GM18519 (cell line): Measurements from ENCODE around the gene DNAJC7.

ENCODE experiments used
- ATAC-seq: cut with Tn5 transposase; IDR thresholded peaks from one replicate; pipeline ENCODE4 v1.9.1; 2021; ENCODE audit warnings: mild to moderate bottlenecking, moderate library complexity; ENCODE audit not compliant: unreplicated experiment, low FRiP score

Gene DNAJC7

GRCh38 chr17:41977991-41978390 lies 39.2 kb downstream of the DNAJC7 start:
- no peak for ATAC-seq

DNA sequence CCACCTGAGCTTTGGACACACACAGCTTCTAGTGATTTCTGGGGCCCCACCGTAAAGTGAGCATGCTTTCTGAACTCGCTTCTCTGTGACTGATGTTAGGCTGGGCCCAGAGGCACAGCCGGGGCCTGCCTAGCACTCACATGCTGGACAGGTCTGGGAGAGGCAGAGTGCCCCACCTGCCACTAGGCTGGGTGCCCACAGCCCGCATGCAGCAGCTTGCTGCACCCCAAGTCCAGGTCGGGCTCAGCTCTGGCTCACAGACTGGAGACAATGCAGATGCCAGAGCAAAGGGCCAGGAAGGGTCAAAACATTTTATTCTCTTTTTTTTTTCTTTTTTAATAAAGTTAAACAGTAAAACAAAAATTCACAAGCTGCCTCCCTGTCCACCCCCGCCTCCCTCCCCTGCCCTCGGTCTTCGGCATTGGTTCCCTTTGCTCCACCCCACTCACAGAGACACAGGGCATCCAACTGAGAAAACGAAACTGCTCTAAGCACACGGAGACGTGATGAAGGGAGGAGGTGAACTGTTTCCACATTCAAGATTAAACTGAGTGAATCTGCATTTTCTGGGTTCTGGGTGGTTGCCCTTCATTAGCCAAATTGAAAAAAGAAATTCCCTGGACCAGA lies 41.0 kb downstream of the DNAJC7 start:
- no peak for ATAC-seq

DNA sequence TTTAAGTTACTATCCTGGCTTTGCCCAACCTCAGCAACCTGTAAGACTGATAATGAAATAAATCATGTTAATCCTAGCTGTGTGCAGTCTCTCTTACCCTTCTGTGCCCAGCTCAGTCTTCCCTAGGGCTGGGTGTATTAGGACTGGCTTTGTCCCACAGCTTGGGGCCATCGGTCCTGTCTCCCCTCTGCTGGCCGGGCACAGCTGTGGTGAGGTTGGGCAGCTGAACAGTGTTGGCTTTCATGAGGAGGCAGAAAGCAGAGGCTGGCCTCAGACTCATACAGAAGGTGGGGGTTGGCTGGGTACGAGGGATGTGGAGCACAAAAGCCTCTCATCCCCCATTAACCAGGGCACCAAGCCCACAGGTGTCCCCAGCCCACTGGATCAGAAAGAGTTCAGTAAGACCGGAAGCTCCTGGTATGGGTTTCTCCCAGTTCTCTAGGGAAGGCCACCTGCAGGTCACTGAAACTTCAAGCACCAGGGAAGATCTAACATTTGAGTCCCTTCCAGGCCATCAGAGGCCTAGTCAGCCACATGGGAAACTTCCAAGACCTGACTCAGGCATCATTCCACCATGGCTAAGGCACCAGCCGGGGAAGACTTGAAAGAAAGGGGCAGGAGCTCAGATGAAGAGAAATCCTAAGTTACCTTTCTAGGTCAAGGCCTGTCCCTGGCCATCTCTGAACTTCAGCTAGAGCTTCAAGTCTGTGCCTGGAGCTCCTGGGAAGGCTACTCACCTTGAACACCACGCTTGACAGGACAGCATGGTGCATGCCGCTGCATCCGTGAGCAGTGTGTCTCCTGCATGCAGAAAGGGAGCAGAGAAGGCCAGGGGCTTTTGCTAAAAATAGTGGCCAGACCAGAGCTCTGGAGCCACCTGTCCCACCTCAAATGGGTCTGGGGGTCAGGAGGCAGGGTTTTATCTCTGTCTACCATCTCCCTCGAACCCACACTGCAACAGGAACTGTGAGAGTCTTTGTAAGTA lies 41.8 kb downstream of the DNAJC7 start:
- no peak for ATAC-seq

- no peak for ATAC-seq
These were observed 42.6 kb downstream of the DNAJC7 start for GRCh38 chr17:41974658-41975057.

DNA sequence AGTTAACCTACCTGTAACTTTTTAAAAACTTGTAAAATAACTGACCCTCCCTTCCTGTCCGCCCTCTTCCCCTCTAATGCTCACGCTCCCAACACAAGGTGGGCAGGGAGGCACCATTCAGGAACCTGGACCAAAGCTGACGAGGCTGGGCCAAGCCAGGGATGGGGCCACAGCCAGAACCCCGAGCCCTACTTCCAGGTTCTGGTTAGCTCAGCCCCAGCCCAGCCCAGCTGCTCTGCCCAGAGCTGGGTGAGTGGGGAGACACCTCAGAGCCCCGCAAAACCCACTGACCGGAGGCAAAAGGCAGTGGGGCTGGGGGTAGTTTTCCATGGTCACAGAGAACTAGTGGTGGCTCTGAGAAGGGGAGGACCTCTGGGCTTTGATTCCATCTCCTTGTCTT lies 43.2 kb downstream of the DNAJC7 start:
- ATAC-seq: no peak

DNA sequence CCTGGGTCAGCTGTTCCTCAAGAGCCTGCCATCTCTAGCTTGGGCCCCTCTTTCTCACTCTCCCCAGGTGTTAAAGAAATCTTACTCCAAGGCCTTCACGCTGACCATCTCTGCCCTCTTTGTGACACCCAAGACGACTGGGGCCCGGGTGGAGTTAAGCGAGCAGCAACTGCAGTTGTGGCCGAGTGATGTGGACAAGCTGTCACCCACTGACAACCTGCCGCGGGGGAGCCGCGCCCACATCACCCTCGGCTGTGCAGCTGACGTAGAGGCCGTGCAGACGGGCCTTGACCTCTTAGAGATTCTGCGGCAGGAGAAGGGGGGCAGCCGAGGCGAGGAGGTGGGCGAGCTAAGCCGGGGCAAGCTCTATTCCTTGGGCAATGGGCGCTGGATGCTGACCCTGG lies 43.8 kb downstream of the DNAJC7 start:
- ATAC-seq: no peak

DNA sequence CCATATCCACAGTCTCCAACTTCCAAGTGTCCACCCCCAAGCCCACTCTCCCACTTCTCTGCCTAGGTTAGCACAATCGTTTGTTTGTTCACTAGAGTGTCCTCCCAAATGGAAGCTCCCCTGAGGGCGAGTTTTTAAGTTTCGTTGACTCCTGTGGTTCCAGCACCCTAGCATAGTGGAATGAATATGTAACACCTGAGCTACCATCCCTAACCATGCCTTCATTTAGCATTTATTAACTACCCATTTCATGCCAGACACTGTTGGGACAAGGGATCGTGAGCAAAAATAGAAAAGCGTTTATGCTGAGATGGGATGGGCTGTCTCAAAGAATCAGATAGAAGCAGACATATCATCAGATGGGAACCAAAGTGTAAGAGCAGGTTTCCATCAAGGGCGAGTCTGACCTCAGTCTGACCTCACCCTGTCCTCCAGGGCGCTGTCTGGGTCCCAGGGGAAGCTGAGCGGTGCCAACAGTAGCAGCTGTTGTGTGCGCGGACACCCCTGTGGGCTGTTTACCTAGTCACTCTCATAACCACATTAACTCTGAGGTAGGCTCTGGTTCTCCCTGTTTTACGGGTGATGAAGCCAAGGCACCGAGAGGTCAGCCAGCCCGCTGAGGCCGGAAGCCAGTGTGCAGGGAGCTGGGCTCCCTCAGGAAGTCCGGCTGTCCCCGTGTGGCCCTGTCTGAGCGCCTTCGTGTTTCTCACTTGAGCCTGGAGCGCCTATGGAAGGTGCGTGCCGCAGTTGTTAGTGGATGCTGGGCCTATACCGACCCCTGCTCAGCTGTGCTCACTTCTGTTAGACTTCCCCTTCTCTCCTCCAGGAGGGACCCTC lies 44.5 kb downstream of the DNAJC7 start:
- ATAC-seq: no peak

DNA sequence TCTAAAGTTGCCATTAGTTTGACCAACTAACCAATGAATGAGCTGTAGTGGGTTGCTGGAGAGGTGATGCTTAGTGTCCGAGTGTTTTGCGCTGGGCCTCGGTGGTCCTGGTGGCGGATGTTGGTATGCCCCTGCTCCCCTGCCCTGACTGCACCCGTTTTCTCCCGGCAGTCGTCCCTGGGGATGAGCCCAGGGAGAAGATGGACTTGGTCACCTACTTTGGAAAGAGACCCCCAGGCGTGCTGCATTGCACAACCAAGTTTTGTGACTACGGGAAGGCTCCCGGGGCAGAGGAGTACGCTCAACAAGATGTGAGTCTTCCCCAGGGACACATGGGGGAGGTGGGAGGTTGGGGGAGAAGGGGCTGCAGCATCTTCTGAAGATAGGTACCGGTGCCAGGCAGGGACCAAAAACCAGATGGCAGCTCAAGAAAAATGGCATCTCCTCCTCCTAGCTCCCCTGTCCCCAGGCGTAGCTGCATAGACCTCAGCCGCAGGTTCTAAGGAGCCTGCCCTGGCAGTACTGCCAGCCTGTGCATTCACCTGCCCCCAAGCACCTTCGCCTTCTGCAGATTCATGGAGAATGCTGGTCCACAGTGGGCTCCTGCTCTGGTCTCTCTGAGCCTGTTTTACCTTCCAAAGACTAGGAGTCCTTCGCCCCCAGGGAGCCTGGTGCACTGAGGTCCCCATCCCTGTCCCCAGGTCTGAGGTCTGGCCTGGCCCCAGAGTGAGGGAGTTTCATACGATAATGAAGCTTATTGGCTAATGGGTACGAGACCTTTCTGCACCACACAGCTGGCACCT lies 45.3 kb downstream of the DNAJC7 start:
- ATAC-seq: no peak

DNA sequence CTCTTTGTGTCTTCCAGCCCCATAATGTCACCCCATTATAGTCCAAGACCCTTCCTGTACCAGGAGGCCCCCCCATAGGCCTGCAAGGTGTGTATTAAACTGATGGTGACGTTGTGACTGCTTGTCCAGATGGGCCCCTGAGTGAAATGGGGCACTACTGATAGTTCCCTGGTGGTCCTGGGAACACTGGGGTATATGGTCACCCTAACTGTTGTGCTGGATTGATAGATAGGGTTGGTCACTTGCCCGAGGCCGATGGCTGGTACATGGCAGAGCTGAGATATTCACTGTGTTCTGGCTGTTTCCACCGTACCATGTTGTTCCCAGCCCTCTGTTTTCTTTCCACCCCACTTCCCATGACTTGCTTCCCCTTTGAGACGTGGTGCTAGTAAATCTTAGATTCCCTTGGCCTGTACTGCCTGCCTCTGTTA lies 46.3 kb downstream of the DNAJC7 start:
- ATAC-seq: no peak

DNA sequence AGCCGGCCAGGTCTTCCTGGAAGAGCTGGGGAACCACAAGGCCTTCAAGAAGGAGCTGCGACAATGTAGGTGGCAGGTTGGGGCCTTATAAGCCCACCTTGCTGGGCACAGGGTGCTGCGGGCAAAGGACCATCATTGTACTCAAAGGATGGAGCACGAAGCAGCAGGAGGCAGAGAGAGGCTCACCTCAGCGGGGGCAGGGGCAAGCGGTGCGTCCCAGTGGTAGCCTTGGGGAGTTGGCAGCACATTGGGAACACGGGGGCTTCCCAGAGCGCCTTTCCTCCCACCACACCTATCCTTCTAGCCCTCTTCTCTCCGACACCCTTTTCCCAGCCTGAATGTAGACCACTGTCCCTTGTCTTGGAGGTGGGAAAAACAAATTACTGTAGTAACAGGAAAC lies 48.6 kb downstream of the DNAJC7 start:
- no peak for ATAC-seq

DNA sequence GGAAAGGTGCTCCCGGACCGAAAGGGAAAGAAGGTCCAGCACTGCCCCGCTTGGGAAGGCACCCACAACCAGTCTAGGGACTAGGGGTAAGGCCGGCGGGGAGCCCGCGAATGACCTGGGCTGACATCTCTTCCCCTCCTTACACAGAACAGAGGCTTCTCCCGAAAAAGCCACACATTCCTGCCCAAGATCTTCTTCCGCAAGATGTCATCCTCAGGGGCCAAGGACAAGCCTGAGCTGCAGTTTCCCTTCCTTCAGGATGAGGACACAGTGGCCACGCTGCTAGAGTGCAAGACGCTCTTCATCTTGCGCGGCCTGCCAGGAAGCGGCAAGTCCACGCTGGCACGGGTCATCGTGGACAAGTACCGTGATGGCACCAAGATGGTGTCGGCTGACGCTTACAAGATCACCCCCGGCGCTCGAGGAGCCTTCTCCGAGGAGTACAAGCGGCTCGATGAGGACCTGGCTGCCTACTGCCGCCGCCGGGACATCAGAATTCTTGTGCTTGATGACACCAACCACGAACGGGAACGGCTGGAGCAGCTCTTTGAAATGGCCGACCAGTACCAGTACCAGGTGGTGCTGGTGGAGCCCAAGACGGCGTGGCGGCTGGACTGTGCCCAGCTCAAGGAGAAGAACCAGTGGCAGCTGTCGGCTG lies 49.2 kb downstream of the DNAJC7 start:
- no peak for ATAC-seq

DNA sequence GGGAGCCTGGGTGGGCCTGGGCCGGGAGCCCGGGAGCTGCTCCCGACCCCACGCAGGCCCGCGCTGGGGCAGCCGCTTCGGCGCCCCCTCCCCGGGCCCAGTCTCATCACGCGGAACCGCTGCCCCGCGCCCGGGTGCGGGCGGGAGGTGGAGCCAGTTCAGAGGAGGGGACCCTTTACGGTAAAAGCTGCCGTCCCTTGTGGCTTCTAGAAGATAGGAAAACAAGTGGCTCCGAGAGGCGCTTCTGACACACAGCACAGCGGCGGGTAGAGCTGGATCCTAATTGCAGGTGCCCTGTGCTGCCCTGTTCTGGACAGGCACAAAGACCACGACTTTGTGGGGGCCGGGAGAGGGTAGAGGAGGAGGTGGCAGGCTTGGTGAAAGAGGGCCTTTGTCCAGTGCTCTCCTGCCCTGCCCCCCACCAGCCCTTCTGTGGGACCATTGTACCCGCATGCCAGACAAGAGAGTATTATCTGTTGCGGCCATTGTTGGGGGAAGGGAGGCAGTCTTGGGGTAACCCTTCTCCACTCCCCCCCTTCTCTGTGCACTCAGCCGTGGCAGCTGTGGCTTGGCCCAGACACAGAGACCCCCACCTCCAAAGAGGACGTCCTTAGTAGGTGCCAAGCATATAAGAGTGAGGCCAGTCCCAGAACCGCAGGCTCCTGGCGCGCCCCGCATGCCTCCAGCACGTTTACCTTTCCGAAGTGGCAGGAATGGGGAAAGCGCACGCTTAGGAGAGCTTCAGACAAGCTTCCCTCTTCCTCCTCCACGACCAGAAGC lies 49.9 kb downstream of the DNAJC7 start:
- no peak for ATAC-seq

- no peak for ATAC-seq
These were observed 50.6 kb downstream of the DNAJC7 start, which contains the start of gene CNP for GRCh38 chr17:41966463-41967140. CNP (plus strand) TSS chr17:41966795; CDS start chr17:41966885, 90 bp downstream.

GRCh38 chr17:41965694-41966462 lies 51.4 kb downstream of the DNAJC7 start:
- no peak for ATAC-seq

DNA sequence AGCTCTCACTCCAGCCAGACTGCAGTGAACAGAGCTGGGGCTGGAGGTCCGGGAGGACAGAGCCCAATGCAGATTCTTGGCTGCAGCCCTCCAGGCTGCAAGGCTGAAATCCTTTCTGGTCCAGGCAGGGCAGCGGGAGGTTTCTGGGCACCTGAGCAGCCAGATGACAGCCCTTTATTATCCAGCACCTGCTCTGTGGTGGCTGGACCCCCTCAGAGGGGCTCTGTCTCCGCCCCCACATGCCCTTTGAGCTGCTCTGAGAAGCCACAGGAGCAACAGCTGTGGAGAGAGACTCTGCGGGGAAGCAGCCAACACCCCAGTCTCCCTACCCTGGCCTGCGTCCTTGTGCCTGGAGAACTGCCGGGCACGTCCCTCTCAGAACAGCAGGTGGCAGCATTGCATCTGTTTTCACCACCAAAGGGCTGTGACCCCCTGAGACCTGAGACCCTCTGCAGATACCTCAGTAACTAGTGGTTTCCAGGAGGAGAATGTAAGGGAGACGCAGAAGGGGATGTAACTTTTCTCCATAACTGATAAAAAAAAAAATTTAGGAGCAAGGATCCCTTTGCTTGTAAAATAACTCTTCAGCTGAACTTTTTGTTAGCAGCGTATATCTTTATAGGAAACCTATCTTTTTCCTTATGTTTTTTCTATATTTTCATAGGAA lies 54.3 kb downstream of the DNAJC7 start:
- no peak for ATAC-seq

DNA sequence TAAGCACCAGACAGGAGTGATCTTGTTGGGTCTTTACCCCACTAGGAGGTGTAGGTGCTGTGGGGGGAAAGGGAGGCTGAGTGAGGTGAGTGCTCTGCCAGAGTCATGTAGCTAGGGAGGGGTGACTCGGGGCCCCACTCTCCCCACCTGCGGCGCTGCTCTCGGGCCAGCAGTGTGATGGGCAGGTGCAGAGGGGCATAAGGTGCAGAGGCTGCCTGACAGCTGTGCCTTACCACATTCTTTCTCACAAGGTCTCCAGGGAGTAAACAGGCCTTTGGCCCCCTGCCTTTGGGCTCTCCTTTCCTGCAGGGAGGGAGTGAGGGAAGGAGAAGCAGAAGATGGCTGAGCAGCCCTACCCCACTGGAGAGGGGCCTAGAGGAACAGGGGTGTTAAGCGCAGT lies 55.1 kb downstream of the DNAJC7 start:
- ATAC-seq: no peak
